Mesothelial cell of epicardium (in vitro differentiated cells): Measurements from ENCODE around the gene HCN4. TPM values are rescaled to one million over a fixed set of nuclear protein-coding genes. Genes with fewer than 3 reads are reported as not detected.

Experiments used
- DNase-seq, 2 experiments: peaks; one replicate each; pipeline ENCODE4 v3.0.0; 2021; ENCODE audit warnings: low spot score in 2 of 2; ENCODE audit not compliant: unreplicated experiment in 2 of 2
- H3K27ac Mint-ChIP-seq: 2 replicates; pipeline ENCODE4 v1.8.0; 2021; ENCODE audit warnings: mixed read lengths
- H3K27me3 Mint-ChIP-seq: 2 replicates; pipeline ENCODE4 v1.8.0; 2021; ENCODE audit warnings: low read depth, mixed read lengths
- H3K36me3 Mint-ChIP-seq: 2 replicates; pipeline ENCODE4 v1.8.0; 2021; ENCODE audit warnings: mixed read lengths
- H3K4me1 Mint-ChIP-seq: 2 replicates; pipeline ENCODE4 v1.8.0; 2021; ENCODE audit warnings: mixed read lengths
- H3K4me3 Mint-ChIP-seq: 2 replicates; pipeline ENCODE4 v1.8.0; 2021; ENCODE audit warnings: mild to moderate bottlenecking, moderate library complexity, mixed read lengths
- H3K9me3 Mint-ChIP-seq: 2 replicates; pipeline ENCODE4 v1.8.0; 2021; ENCODE audit warnings: mixed read lengths
- CTCF ChIP-seq: fragments of 200-600 bp; sonication (generic); IDR thresholded peaks from one replicate; pipeline ENCODE4 v1.5.0; 2021; ENCODE audit warnings: antibody characterized with exemption; ENCODE audit not compliant: unreplicated experiment
- total RNA-seq: library from RNA; stranded (reverse); gene quantifications from 3 replicates; pipeline ENCODE4 v1.2.1, GENCODE V29; 2021

Gene HCN4
- total RNA-seq, 1 donor from 2014 or later: 0.69 TPM

GRCh38 chr15:73338058-73338457, 30.7 kb downstream of the HCN4 start:
- Mint-ChIP-seq H3K27ac (no peak overlapping the region), H3K36me3 (no peaks in the 10 kb centered on the region), H3K9me3 (no peaks in the 10 kb centered on the region), H3K4me1 (no peaks in the 10 kb centered on the region), H3K4me3 (no peak overlapping the region), H3K27me3 (peaks cover 3% of the 10 kb centered on the region)
- TF ChIP-seq CTCF: no peak
- no peak for DNase-seq

DNA sequence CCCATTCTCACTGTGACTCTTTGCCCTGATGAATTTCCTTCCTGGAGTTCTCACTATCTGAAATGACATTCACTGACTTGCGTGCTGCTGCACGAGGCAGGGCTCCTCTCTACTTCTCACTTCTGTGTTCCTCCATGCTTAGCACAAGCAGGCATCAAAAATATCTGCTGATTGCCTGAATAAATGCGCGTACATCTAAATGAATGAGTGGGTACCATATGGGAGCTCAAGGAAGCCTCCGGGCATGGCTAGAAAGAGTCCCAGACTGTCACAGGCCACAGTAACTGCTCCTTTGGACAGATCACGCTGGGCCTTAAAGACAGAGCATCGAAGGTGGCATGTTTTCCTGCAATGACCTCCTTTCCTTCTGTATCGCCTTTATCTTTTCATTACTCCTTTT, 31.6 kb downstream of the HCN4 start:
- Mint-ChIP-seq H3K27me3 (peaks cover 3% of the 10 kb centered on the region), H3K36me3 (no peaks in the 10 kb centered on the region), H3K4me3 (no peak overlapping the region), H3K27ac (no peak overlapping the region), H3K4me1 (no peaks in the 10 kb centered on the region), H3K9me3 (no peaks in the 10 kb centered on the region)
- no peak for TF ChIP-seq CTCF
- no peak for DNase-seq

DNA sequence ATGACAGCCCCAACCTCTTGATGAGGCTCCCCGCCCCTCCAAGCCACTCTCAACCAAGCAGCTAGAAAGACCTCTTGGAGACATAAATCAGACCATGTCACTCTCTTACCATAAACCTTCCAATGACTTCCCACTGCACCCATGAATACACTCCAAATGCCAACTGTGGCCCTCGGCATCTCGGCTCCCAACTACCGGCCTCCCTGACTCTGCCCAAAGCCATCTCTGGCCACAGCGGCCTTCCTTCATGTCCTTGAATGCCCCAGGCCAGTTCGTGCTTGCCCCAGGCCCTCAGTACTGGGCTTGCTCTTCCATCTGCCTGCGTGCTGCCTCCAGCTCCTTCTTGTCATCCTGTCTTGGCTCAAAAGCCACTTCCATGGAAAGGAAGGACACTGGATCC, 32.0 kb downstream of the HCN4 start:
- Mint-ChIP-seq H3K27me3 (peaks cover 3% of the 10 kb centered on the region), H3K4me1 (no peaks in the 10 kb centered on the region), H3K27ac (no peak overlapping the region), H3K4me3 (no peak overlapping the region), H3K9me3 (no peaks in the 10 kb centered on the region), H3K36me3 (no peaks in the 10 kb centered on the region)
- DNase-seq: no peak
- TF ChIP-seq CTCF: no peak

DNA sequence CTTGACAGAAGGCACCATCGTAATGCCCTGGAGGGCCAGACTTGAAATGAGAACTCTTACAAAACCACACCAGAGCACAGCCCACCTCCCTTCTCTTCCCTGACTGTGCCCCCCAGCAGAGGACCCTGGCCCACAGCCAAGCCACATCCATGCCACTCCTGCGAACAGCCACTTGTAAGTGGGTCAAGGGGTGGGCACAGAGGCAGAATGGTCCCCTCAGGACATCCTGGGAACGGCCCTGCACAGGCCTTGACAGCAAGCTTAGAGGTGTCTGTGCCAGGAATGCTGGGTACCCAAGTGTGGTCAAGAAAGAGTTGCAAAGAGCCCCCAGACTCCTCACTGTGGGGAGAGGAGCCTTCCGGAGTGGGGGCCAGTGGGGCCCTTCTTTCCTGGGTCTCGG, 33.3 kb downstream of the HCN4 start:
- no peak for DNase-seq
- no peak overlapping the region for H3K4me3 Mint-ChIP-seq
- no peaks in the 10 kb centered on the region for H3K36me3 Mint-ChIP-seq
- TF ChIP-seq CTCF: no peak
- peaks cover 3% of the 10 kb centered on the region for H3K27me3 Mint-ChIP-seq
- H3K27ac Mint-ChIP-seq: no peak overlapping the region
- H3K4me1 Mint-ChIP-seq: no peaks in the 10 kb centered on the region
- H3K9me3 Mint-ChIP-seq: no peaks in the 10 kb centered on the region

- DNase-seq: no peak
- no peak for TF ChIP-seq CTCF
- Mint-ChIP-seq H3K36me3 (no peaks in the 10 kb centered on the region), H3K4me3 (no peak overlapping the region), H3K27me3 (peaks cover 3% of the 10 kb centered on the region), H3K9me3 (no peaks in the 10 kb centered on the region), H3K27ac (no peak overlapping the region), H3K4me1 (no peaks in the 10 kb centered on the region)
Observed at GRCh38 chr15:73335026-73335425, 33.7 kb downstream of the HCN4 start.

- no peaks in the 10 kb centered on the region for H3K4me1 Mint-ChIP-seq
Observed at GRCh38 chr15:73334086-73334485, 34.7 kb downstream of the HCN4 start.

More at GRCh38 chr15:73334086-73334485, 34.7 kb downstream of the HCN4 start:
- Mint-ChIP-seq H3K9me3 (no peaks in the 10 kb centered on the region), H3K27ac (no peak overlapping the region), H3K27me3 (peaks cover 3% of the 10 kb centered on the region), H3K36me3 (no peaks in the 10 kb centered on the region), H3K4me3 (no peak overlapping the region)
- no peak for DNase-seq
- no peak for TF ChIP-seq CTCF
